GM12875 (cell line): ENCODE data around the gene PCDHB3.
A peak's percentile ranks its signal among the peaks of the same experiment; 100 is the strongest.
"Not testable (repeated sequence)": the region's sequence is repeated elsewhere in the genome, so short reads cannot be mapped to it uniquely, and the experiment has no call there.

ENCODE experiments used
- H3K4me3 ChIP-seq: one replicate; pipeline ENCODE4 v1.5.1; 2011; ENCODE audit warnings: low read depth, low read length, control low read depth
- TF ChIP-seq, protein P1 (sequence below): IDR thresholded peaks from 2 replicates; pipeline ENCODE4 v1.5.1; 2011; ENCODE audit warnings: low read depth, mild to moderate bottlenecking, control low read depth, inconsistent platforms, low read length, moderate library complexity, borderline replicate concordance; ENCODE audit not compliant: insufficient read depth

Gene PCDHB3

DNA sequence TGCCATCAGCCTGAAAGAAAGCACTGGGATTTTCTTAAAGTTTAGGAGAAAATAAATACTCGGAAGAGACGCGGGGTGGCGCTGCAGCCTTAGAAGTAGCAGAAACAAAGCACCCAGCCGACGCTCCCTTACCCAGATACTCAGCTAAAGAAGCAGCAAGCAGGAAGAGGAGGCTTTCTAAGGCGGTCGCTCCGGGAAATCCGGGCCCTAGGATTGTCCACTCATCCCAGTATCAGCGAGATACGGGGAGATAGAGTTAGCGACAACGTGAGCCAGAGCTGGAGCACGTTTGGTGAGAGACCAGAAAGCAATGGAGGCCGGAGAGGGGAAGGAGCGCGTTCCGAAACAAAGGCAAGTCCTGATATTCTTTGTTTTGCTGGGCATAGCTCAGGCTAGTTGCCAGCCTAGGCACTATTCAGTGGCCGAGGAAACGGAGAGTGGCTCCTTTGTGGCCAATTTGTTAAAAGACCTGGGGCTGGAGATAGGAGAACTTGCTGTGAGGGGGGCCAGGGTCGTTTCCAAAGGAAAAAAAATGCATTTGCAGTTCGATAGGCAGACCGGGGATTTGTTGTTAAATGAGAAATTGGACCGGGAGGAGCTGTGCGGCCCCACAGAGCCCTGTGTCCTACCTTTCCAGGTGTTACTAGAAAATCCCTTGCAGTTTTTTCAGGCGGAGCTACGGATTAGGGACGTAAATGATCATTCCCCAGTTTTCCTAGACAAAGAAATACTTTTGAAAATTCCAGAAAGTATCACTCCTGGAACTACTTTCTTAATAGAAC lies 5.6 kb upstream of the PCDHB3 start, which contains the start of gene PCDHB2:
PCDHB2 (plus strand) TSS at position 135 of the 782 bp plus-strand sequence; CDS start at position 311, 176 bp downstream.
- TF ChIP-seq, protein P1, sequence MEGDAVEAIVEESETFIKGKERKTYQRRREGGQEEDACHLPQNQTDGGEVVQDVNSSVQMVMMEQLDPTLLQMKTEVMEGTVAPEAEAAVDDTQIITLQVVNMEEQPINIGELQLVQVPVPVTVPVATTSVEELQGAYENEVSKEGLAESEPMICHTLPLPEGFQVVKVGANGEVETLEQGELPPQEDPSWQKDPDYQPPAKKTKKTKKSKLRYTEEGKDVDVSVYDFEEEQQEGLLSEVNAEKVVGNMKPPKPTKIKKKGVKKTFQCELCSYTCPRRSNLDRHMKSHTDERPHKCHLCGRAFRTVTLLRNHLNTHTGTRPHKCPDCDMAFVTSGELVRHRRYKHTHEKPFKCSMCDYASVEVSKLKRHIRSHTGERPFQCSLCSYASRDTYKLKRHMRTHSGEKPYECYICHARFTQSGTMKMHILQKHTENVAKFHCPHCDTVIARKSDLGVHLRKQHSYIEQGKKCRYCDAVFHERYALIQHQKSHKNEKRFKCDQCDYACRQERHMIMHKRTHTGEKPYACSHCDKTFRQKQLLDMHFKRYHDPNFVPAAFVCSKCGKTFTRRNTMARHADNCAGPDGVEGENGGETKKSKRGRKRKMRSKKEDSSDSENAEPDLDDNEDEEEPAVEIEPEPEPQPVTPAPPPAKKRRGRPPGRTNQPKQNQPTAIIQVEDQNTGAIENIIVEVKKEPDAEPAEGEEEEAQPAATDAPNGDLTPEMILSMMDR: no peak
- H3K4me3 ChIP-seq: no peak within 1 kb of the TSS

DNA sequence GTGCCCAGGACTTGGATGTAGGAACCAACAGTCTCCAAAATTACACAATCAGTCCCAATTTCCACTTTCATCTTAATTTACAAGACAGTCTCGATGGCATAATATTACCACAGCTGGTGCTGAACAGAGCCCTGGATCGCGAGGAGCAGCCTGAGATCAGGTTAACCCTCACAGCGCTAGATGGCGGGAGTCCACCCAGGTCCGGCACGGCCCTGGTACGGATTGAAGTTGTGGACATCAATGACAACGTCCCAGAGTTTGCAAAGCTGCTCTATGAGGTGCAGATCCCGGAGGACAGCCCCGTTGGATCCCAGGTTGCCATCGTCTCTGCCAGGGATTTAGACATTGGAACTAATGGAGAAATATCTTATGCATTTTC lies 5.0 kb upstream of the PCDHB3 start:
- TF ChIP-seq, protein P1: no peak
- H3K4me3 ChIP-seq: no peak overlapping the region

DNA sequence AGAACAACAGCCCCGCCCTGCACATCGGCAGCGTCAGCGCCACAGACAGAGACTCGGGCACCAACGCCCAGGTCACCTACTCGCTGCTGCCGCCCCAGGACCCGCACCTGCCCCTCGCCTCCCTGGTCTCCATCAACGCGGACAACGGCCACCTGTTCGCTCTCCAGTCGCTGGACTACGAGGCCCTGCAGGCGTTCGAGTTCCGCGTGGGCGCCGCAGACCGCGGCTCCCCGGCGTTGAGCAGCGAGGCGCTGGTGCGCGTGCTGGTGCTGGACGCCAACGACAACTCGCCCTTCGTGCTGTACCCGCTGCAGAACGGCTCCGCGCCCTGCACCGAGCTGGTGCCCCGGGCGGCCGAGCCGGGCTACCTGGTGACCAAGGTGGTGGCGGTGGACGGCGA lies 4.1 kb upstream of the PCDHB3 start:
- H3K4me3 ChIP-seq: not testable (repeated sequence)

DNA sequence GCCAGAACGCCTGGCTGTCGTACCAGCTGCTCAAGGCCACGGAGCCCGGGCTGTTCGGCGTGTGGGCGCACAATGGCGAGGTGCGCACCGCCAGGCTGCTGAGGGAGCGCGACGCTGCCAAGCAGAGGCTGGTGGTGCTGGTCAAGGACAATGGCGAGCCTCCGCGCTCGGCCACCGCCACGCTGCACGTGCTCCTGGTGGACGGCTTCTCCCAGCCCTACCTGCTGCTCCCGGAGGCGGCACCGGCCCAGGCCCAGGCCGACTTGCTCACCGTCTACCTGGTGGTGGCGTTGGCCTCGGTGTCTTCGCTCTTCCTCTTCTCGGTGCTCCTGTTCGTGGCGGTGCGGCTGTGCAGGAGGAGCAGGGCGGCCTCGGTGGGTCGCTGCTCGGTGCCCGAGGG lies 3.7 kb upstream of the PCDHB3 start:
- not testable (repeated sequence) for H3K4me3 ChIP-seq

DNA sequence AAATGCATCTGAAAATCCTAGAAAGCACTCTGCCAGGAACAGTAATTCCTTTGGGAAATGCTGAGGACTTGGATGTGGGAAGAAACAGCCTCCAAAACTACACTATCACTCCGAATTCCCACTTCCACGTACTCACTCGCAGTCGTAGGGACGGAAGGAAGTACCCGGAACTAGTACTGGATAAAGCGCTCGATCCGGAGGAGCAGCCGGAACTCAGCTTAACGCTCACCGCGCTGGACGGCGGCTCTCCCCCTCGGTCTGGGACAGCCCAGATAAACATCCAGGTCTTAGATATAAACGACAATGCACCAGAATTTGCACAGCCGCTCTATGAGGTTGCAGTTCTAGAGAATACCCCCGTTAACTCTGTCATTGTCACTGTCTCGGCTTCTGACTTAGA lies 786 bp downstream of the PCDHB3 start:
- TF ChIP-seq, protein P1: no peak
- H3K4me3 ChIP-seq: no peak overlapping the region

DNA sequence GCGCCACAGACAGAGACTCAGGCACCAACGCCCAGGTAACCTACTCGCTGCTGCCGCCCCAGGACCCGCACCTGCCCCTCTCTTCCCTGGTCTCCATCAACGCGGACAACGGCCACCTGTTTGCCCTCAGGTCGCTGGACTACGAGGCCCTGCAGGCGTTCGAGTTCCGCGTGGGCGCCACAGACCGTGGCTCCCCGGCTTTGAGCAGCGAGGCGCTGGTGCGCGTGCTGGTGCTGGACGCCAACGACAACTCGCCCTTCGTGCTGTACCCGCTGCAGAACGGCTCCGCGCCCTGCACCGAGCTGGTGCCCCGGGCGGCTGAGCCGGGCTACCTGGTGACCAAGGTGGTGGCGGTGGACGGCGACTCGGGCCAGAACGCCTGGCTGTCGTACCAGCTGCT lies 1.8 kb downstream of the PCDHB3 start:
- not testable (repeated sequence) for H3K4me3 ChIP-seq

DNA sequence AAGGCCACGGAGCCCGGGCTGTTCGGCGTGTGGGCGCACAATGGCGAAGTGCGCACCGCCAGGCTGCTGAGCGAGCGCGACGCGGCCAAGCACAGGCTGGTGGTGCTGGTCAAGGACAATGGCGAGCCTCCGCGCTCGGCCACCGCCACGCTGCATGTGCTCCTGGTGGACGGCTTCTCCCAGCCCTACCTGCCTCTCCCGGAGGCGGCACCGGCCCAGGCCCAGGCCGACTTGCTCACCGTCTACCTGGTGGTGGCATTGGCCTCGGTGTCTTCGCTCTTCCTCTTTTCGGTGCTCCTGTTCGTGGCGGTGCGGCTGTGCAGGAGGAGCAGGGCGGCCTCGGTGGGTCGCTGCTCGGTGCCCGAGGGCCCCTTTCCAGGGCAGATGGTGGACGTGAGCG lies 2.2 kb downstream of the PCDHB3 start:
- H3K4me3 ChIP-seq: not testable (repeated sequence)

DNA sequence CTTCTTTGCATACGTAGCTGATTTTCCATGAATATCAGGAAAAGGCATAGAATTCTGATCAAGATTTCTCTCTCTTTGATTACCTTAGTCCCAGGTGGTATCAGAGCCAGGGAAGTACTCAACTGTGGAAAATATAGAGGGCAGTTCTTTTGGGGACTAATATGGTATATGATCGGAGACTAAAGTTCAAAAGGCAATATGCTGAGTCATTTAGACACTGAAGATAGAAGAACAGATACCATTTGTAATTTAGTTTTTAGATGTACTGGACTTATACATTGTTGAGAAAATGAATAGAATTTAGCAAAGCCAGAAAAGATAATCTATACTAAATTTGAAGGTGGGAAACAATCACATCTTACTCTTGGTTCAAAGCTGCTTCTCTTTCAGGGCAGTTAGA lies 5.1 kb downstream of the PCDHB3 start:
- no peak overlapping the region for H3K4me3 ChIP-seq
- TF ChIP-seq, protein P1: no peak

DNA sequence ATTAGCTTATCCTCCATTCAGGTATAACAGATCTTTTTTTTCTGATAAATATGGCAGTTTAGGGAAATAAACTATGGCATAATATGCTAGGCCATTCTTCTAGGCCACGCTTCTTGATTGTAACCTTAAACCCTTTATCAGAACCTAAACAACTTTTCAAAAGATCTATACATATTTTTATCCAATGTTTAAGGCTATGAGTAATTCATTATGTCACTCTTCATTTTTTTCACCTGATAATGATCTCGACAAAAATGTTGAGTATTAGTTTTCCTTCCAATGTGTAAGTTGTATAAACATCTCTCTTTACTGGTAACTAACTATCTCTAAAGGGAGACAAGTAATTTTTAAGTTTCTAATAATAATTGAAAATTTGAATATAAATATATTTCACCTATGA lies 19.0 kb downstream of the PCDHB3 start:
- TF ChIP-seq, protein P1: no peak
- H3K4me3 ChIP-seq: no peak overlapping the region

DNA sequence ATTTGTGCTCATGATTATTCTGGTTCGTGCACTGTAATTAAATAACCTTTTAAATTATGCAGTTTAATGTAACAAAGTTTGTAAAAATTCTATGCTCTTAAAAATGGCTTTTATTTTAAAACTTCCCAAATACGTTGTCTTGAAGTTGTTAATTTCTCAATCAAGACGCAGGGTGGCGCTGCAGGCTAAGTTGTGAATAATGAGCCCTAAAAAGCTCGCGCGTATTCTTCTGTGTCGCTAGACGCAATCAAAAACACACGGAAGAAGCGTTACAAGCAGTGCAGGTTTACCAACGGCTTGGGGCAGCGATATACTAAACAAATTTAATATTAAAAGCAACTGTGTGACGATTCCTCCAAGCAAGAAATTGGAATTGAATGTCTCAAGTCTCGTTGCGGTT lies 21.3 kb downstream of the PCDHB3 start, which contains the start of gene PCDHB4:
PCDHB4 (plus strand) TSS at position 256 of the 400 bp plus-strand sequence. CDS start 181 bp downstream, outside the sequence.
- TF ChIP-seq, protein P1: 0 out of 2 replicates have a peak, but pooled peaks have one; percentile 4
- H3K4me3 ChIP-seq: no peak within 1 kb of the TSS
